K562 (cell line): ENCODE data around the gene GYG2.
"Not testable (repeated sequence)": the region's sequence is repeated elsewhere in the genome, so short reads cannot be mapped to it uniquely, and the experiment has no call there.

Source experiments
- CREB3 ChIP-seq: fragments of 450-650 bp; conservative IDR thresholded peaks from 2 replicates; pipeline ENCODE4 v1.6.1; 2016; ENCODE audit warnings: missing genetic modification characterization, low read depth, mild to moderate bottlenecking, missing compliant biosample characterization, moderate library complexity
- REST ChIP-seq, 2 experiments: fragments of 450-650 bp; formaldehyde crosslinking in 1 of 2; IDR thresholded peaks; 2 replicates each; pipeline versions ENCODE4 v1.4.0 to v1.6.1; 2014 to 2020; ENCODE audit warnings: mild to moderate bottlenecking in 2 of 2, borderline replicate concordance in 1 of 2, low read depth in 1 of 2
- ZNF263 ChIP-seq: sonication (generic); formaldehyde crosslinking; IDR thresholded peaks from 2 replicates; pipeline ENCODE4 v1.8.0; 2022; ENCODE audit warnings: mild to moderate bottlenecking, missing genetic modification reagents, borderline replicate concordance

DNA sequence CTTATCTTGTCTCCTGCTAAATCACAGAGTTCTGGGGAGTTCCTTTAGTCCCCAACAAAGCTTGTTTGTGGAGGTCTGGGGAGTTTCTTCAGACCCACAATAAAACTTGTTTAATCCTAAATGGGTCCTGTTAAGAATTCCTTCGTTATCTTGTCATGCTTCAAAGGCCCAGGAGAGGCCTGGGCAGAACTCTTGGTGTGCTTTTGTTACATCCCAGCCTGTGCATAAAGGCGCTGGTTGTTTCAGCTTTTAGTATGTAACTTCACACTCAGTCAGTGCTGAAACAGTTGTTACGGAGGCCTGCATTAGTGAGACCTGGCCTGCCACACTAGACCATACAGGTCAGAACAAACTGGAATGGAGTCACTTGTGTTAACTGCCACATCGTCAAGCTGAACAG, 97.5 kb downstream of the GYG2 start:
- not testable (repeated sequence) for TF ChIP-seq REST (IDR thresholded peaks at IDR 0.05; ENCODE audit: borderline replicate concordance); REST (CRISPR knock-in tag; IDR thresholded peaks at IDR 0.05; ENCODE audit: low read depth); ZNF263 (CRISPR knock-in tag); CREB3
